NT2/D1 (cell line): ENCODE measurements around the gene KCTD14.

Source experiments
- DNase-seq: peaks from one replicate; pipeline ENCODE4 v3.0.0-alpha.2; 2011; ENCODE audit warnings: low read depth, low spot score
- H3K27me3 ChIP-seq: 2 replicates; pipeline ENCODE4 v1.6.0; 2011; ENCODE audit warnings: mild to moderate bottlenecking; ENCODE audit not compliant: insufficient read length, insufficient read depth
- H3K36me3 ChIP-seq: 2 replicates; pipeline ENCODE4 v1.6.1; 2011; ENCODE audit warnings: mild to moderate bottlenecking, low read length, mixed read lengths; ENCODE audit not compliant: insufficient read depth, insufficient read length
- H3K4me1 ChIP-seq: 2 replicates; pipeline ENCODE4 v1.5.1; 2011; ENCODE audit not compliant: insufficient read depth, insufficient read length
- H3K4me3 ChIP-seq: 2 replicates; pipeline ENCODE4 v1.5.1; 2011; ENCODE audit warnings: low read depth; ENCODE audit not compliant: insufficient read length
- H3K9ac ChIP-seq: 2 replicates; pipeline ENCODE4 v1.6.0; 2011; ENCODE audit warnings: low read depth; ENCODE audit not compliant: insufficient read length
- H3K9me3 ChIP-seq: 2 replicates; pipeline ENCODE4 v1.5.1; 2011; ENCODE audit warnings: mild to moderate bottlenecking, low read length; ENCODE audit not compliant: insufficient read depth
- SUZ12 ChIP-seq: IDR thresholded peaks from 2 replicates; pipeline ENCODE4 v1.6.1; 2011; ENCODE audit not compliant: insufficient read length, insufficient read depth; ENCODE audit errors: extremely low read depth
- YY1 ChIP-seq: IDR thresholded peaks from 2 replicates; pipeline ENCODE4 v1.6.1; 2011; ENCODE audit not compliant: insufficient read length, insufficient read depth
- ZNF274 ChIP-seq: IDR thresholded peaks from 2 replicates; pipeline ENCODE4 v1.6.1; 2011; ENCODE audit warnings: mild to moderate bottlenecking, low read depth, low read length

Gene KCTD14

DNA sequence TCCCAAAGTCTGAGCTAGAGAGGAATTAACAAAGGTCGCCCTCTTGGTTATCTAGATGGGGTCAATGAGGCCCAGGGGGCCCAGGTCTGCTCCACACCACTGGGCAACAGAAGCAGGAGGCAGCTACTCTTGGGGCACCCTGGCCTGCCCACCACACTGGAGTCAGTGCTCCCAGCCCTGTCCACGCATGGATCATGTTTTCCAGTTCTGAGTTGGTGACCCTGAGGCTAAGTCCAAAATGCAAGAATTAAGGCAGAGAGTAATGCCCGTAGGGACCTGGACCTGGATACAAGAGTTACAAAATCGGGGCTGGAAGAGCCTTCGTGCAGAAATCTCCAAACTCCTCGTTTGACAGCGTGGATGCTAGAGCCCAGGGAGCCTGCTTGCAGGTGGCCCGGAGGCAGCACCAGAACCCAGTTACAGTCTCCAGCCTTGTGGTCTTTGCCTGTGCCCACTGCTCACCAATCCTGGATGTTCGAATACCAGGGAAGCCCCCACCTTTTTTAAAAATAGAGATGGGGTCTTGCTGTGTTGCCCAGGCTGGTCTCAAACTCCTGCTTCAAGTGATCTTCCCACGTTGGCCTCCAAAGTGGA lies 34.5 kb upstream of the KCTD14 start:
- Histone ChIP-seq H3K27me3 (no peaks in the 10 kb centered on the region), H3K4me1 (peaks cover 2% of the 10 kb centered on the region), H3K36me3 (no peaks in the 10 kb centered on the region), H3K4me3 (no peak overlapping the region), H3K9ac (no peak overlapping the region), H3K9me3 (no peaks in the 10 kb centered on the region)
- TF ChIP-seq SUZ12 (no peak), YY1 (no peak), ZNF274 (no peak)
- no peak for DNase-seq

DNA sequence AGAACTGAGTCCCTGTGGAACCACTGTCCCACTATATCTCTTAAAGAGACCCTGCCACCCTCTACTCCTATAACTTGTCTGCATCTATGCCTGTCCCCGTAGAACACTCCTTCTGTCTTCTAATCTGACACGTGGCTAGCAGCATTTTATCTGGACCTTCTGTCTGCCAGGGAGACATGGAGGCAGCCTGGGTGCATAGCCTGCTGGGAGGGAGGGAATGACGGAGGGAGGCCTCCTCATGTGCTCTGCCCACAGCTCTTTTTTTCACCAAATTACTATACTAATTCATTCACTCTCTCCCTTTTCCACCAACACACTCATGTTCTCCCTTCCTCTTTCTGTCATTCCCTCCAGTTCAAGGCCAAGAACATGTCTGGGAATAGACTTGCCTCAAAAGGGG lies 33.0 kb upstream of the KCTD14 start:
- Histone ChIP-seq H3K4me1 (no peaks in the 10 kb centered on the region), H3K4me3 (no peak overlapping the region), H3K27me3 (no peaks in the 10 kb centered on the region), H3K9ac (no peak overlapping the region), H3K9me3 (no peaks in the 10 kb centered on the region), H3K36me3 (no peaks in the 10 kb centered on the region)
- TF ChIP-seq ZNF274 (no peak), SUZ12 (no peak), YY1 (no peak)
- no peak for DNase-seq

DNA sequence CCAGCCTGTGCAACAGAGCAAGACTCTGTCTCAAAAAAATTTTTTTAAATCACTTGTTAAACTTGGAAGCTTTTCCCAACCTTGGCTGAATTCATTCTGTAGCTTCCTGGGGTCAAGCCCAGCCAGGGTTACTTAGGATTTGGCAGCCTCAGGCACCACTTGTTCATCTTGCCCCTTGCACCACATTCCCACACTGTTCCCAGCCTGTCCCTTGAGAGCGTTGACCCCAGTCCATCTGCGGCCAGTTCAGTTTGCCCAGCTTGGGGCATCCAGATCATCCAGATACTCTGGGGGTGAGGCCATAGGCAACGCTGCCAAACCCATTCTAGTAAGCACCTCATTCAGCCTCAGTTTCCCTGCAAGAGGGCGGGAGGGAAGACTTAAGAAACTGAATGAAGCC lies 31.9 kb upstream of the KCTD14 start:
- no peaks in the 10 kb centered on the region for H3K36me3 ChIP-seq
- no peaks in the 10 kb centered on the region for H3K27me3 ChIP-seq
- no peaks in the 10 kb centered on the region for H3K9me3 ChIP-seq
- H3K4me3 ChIP-seq, result no peak overlapping the region
- TF ChIP-seq YY1, result no peak
- no peak for TF ChIP-seq ZNF274
- TF ChIP-seq SUZ12, result no peak
- H3K9ac ChIP-seq, result no peak overlapping the region
- no peak for DNase-seq
- peaks cover 5% of the 10 kb centered on the region for H3K4me1 ChIP-seq

DNA sequence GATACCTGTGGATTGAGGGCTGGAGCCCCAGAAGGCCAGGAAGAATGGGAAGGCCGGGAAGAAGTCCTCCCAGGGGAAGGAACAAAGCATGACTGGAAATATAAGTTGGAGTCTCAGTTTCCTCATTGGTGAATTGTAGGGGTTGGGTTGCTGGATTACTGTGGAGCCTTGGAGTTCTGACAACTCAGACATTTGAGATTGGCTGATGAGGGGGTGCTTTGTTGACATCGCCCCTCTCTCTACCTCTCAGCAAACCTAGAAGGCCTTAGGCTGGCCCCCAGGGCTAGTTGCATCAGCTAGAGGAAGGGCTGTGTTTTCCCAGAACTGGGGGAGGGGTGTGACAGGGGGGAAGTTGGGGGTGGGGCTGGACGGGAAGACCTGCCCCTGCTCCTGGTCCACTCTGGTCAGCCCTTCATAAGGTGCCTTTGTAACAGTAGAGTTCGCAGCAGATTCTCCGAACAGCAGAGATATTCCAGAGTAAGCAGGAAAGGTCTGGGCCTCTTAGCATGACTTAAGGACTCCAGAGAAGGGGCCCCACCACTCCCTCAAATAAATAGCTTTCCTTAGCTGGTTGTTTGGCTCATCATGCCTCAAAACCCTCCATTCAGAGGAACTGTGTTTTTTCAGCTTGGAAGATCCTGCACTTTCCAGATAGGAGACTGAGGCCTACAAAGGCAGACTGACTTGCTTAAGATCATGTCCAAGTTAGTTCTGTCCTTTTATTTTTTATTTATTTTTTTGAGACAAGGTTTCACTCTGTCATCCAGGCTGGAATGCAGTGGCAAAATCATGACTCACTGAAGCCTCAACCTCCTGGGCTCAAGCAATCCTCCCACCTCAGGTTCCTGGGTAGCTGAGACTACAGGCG lies 28.1 kb upstream of the KCTD14 start:
- no peak for TF ChIP-seq ZNF274
- TF ChIP-seq SUZ12, result no peak
- no peak for TF ChIP-seq YY1

DNA sequence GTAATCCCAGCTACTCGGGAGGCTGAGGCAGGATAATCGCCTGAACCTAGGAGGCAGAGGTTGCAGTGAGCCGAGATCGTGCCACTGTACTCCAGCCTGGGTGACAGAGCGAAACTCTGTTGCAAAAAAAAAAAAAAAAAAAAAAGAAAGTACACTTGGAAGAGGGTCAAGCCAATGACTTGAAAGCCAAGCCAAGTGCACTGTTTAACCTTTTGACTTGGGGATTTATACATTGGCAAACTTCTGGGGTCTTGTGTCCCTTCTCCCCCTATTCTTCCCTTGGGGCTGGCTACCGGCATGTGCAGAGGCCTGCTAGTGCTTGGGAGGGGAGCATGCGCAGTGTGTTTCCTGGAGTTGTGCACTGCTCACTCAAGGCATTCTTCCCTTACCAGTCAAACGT lies 26.3 kb upstream of the KCTD14 start:
- Histone ChIP-seq H3K4me1 (peaks cover 5% of the 10 kb centered on the region), H3K36me3 (no peaks in the 10 kb centered on the region), H3K4me3 (no peak overlapping the region), H3K27me3 (peaks cover 12% of the 10 kb centered on the region), H3K9ac (no peak overlapping the region), H3K9me3 (no peaks in the 10 kb centered on the region)
- TF ChIP-seq SUZ12 (no peak), YY1 (no peak), ZNF274 (no peak)
- DNase-seq, result no peak

More for the DNA sequence above, 28.1 kb upstream of the KCTD14 start:
- no peak overlapping the region for H3K4me3 ChIP-seq
- H3K4me1 ChIP-seq, result peaks cover 5% of the 10 kb centered on the region
- no peak overlapping the region for H3K9ac ChIP-seq
- H3K36me3 ChIP-seq, result no peaks in the 10 kb centered on the region
- no peaks in the 10 kb centered on the region for H3K27me3 ChIP-seq
- no peaks in the 10 kb centered on the region for H3K9me3 ChIP-seq
- DNase-seq, result peak; percentile 23

DNA sequence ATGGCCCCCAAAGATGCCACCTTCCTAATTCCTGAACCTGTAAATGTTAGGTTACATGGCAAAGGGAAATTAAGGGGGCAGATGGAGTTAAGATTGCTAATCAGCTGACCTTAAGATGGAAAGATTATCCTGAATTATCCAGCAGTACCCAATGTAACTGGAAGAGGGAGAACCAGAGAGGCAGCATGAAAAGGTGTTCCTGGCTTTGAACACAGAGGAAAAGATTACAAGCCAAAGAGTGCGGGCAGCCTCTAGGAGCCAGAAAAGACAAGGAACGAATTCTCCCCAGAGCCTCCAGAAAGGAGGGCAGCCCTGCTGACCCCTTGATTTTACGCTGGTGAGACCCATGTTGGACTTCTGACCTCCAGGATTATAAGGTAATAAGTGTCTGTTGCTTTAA lies 25.5 kb upstream of the KCTD14 start:
- no peak for DNase-seq
- no peak for TF ChIP-seq YY1
- no peak for TF ChIP-seq ZNF274
- TF ChIP-seq SUZ12, result no peak
- H3K27me3 ChIP-seq, result peaks cover 12% of the 10 kb centered on the region
- no peaks in the 10 kb centered on the region for H3K9me3 ChIP-seq
- H3K9ac ChIP-seq, result no peak overlapping the region
- peaks cover 5% of the 10 kb centered on the region for H3K4me1 ChIP-seq
- H3K36me3 ChIP-seq, result no peaks in the 10 kb centered on the region
- no peak overlapping the region for H3K4me3 ChIP-seq

DNA sequence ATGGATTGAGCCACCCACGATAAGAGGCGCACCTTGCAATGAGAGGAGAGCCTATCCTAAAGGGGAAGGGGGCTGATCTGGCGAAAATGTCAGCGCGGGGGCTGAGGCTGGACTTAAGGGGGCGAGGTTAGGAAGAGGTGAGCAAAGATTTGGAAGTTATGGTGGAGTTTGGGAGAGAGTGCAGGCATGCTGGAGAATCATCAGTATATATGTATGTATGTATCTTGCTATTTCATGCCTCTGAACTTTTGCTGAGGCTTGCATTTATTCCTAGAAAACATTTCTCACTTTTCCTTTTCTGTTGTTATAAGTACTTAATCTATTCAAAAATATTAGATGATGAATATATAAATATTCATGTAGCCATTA lies 23.4 kb upstream of the KCTD14 start:
- no peak for DNase-seq
- no peak overlapping the region for H3K9ac ChIP-seq
- H3K36me3 ChIP-seq, result no peaks in the 10 kb centered on the region
- TF ChIP-seq ZNF274 (no peak), YY1 (no peak), SUZ12 (no peak)
- peaks cover 5% of the 10 kb centered on the region for H3K4me1 ChIP-seq
- peaks cover 12% of the 10 kb centered on the region for H3K27me3 ChIP-seq
- H3K9me3 ChIP-seq, result no peaks in the 10 kb centered on the region
- H3K4me3 ChIP-seq, result no peak overlapping the region
